H9 (cell line): ENCODE data around the gene DOCK10. TPM values are rescaled to one million over a fixed set of nuclear protein-coding genes. Genes with fewer than 3 reads are reported as not detected.

Experiments
- DNase-seq: peaks from one replicate; pipeline ENCODE4 v3.0.0-alpha.2; 2017
- H2AFZ ChIP-seq: one replicate; pipeline ENCODE4 v1.6.1; 2013; ENCODE audit warnings: mild to moderate bottlenecking, low read length, control low read depth, moderate library complexity
- H2AK5ac ChIP-seq: 2 replicates; pipeline ENCODE4 v1.6.1; 2013; ENCODE audit warnings: low read length, control low read depth, mixed read lengths; ENCODE audit not compliant: insufficient read length
- H2BK120ac ChIP-seq: one replicate; pipeline ENCODE4 v1.6.1; 2013; ENCODE audit warnings: low read depth, mild to moderate bottlenecking, low read length, control low read depth, inconsistent platforms; ENCODE audit not compliant: poor library complexity, severe bottlenecking
- H2BK12ac ChIP-seq: 2 replicates; pipeline ENCODE4 v1.6.1; 2013; ENCODE audit warnings: low read length, control low read depth, mixed read lengths, low read depth; ENCODE audit not compliant: insufficient read length
- H2BK15ac ChIP-seq: 2 replicates; pipeline ENCODE4 v1.6.1; 2013; ENCODE audit warnings: low read depth, low read length, control low read depth
- H2BK20ac ChIP-seq: one replicate; pipeline ENCODE4 v1.6.1; 2013; ENCODE audit warnings: low read depth, mild to moderate bottlenecking, low read length, control low read depth, inconsistent platforms; ENCODE audit not compliant: poor library complexity, severe bottlenecking
- H2BK5ac ChIP-seq: 2 replicates; pipeline ENCODE4 v1.6.1; 2013; ENCODE audit warnings: low read length, control low read depth, mixed read lengths; ENCODE audit not compliant: insufficient read length
- H3K14ac ChIP-seq: 2 replicates; pipeline ENCODE4 v1.6.1; 2013; ENCODE audit warnings: low read length, control low read depth; ENCODE audit not compliant: insufficient read depth
- H3K18ac ChIP-seq: 2 replicates; pipeline ENCODE4 v1.6.1; 2013; ENCODE audit warnings: low read depth, mild to moderate bottlenecking, mixed read lengths, low read length, control low read depth; ENCODE audit not compliant: insufficient read length
- H3K23ac ChIP-seq: 2 replicates; pipeline ENCODE4 v1.6.1; 2013; ENCODE audit warnings: low read length, control low read depth, mixed read lengths, low read depth; ENCODE audit not compliant: insufficient read length
- H3K23me2 ChIP-seq: 2 replicates; pipeline ENCODE4 v1.6.1; 2013; ENCODE audit warnings: low read depth, mild to moderate bottlenecking, mixed read lengths, low read length, control low read depth; ENCODE audit not compliant: insufficient read length, poor library complexity, severe bottlenecking
- H3K27ac ChIP-seq: 2 replicates; pipeline ENCODE4 v1.5.1; 2013; ENCODE audit warnings: low read length, control low read depth, mixed read lengths, low read depth; ENCODE audit not compliant: insufficient read length
- H3K27me3 ChIP-seq: 2 replicates; pipeline ENCODE4 v1.6.1; 2013; ENCODE audit warnings: low read length, control low read depth, inconsistent platforms; ENCODE audit not compliant: insufficient read depth
- H3K4ac ChIP-seq: 2 replicates; pipeline ENCODE4 v1.6.1; 2013; ENCODE audit warnings: low read depth, mild to moderate bottlenecking, control low read depth, inconsistent platforms, low read length, moderate library complexity
- H3K4me1 ChIP-seq: 2 replicates; pipeline ENCODE4 v1.6.1; 2013; ENCODE audit warnings: low read length, control low read depth, inconsistent platforms; ENCODE audit not compliant: insufficient read depth
- H3K4me2 ChIP-seq: 2 replicates; pipeline ENCODE4 v1.6.1; 2013; ENCODE audit warnings: low read length, control low read depth, mixed read lengths; ENCODE audit not compliant: insufficient read length, insufficient read depth
- H3K56ac ChIP-seq: 2 replicates; pipeline ENCODE4 v1.6.1; 2013; ENCODE audit warnings: low read depth, mild to moderate bottlenecking, mixed read lengths, low read length, control low read depth; ENCODE audit not compliant: insufficient read length
- H3K79me1 ChIP-seq: 2 replicates; pipeline ENCODE4 v1.6.1; 2013; ENCODE audit warnings: low read depth, mild to moderate bottlenecking, moderate library complexity, low read length, control low read depth, inconsistent platforms; ENCODE audit not compliant: insufficient read depth, poor library complexity, severe bottlenecking
- H3K79me2 ChIP-seq: 2 replicates; pipeline ENCODE4 v1.6.1; 2013; ENCODE audit warnings: low read length, control low read depth, inconsistent platforms; ENCODE audit not compliant: insufficient read depth
- H3K9ac ChIP-seq: 2 replicates; pipeline ENCODE4 v1.6.1; 2013; ENCODE audit warnings: low read length, control low read depth, mixed read lengths; ENCODE audit not compliant: insufficient read length; ENCODE audit errors: extremely low read depth
- H3K9me3 ChIP-seq: one replicate; pipeline ENCODE4 v1.6.1; 2013; ENCODE audit warnings: low read depth, low read length, inconsistent platforms; ENCODE audit not compliant: control insufficient read depth
- H3T11ph ChIP-seq: one replicate; pipeline ENCODE4 v1.6.1; 2013; ENCODE audit warnings: mild to moderate bottlenecking, low read length, control low read depth, inconsistent platforms
- H4K20me1 ChIP-seq: one replicate; pipeline ENCODE4 v1.6.1; 2013; ENCODE audit not compliant: control insufficient read depth, insufficient read length, insufficient read depth
- H4K5ac ChIP-seq: 2 replicates; pipeline ENCODE4 v1.6.1; 2013; ENCODE audit warnings: low read depth, mild to moderate bottlenecking, mixed read lengths, low read length, control low read depth; ENCODE audit not compliant: insufficient read length
- H4K8ac ChIP-seq: replicated peaks from 2 replicates; pipeline ENCODE4 v1.6.1; 2013; ENCODE audit warnings: low read length, control low read depth, mixed read lengths, low read depth; ENCODE audit not compliant: insufficient read length
- H4K91ac ChIP-seq: 2 replicates; pipeline ENCODE4 v1.6.1; 2013; ENCODE audit warnings: low read depth, mild to moderate bottlenecking, moderate library complexity, mixed read lengths, low read length, control low read depth; ENCODE audit not compliant: insufficient read length
- H3K27ac Mint-ChIP-seq, 3 experiments: 2 replicates in 2 of 3; 3 replicates in 1 of 3; pipeline ENCODE4 v1.8.0; 2020 to 2021; ENCODE audit warnings: mixed read lengths in 3 of 3, mild to moderate bottlenecking in 1 of 3, moderate library complexity in 1 of 3
- H3K27me3 Mint-ChIP-seq: 2 replicates; pipeline ENCODE4 v1.8.0; 2021; ENCODE audit warnings: low read depth, mild to moderate bottlenecking, moderate library complexity, mixed read lengths
- H3K36me3 Mint-ChIP-seq, 3 experiments: 2 replicates in 2 of 3; 3 replicates in 1 of 3; pipeline ENCODE4 v1.8.0; 2020 to 2021; ENCODE audit warnings: low read depth in 3 of 3, mixed read lengths in 3 of 3; ENCODE audit not compliant: insufficient read depth in 1 of 3
- H3K4me1 Mint-ChIP-seq, 2 experiments: 2 replicates each; pipeline ENCODE4 v1.8.0; 2020; ENCODE audit warnings: mixed read lengths in 2 of 2
- H3K4me3 Mint-ChIP-seq, 2 experiments: 2 replicates in 1 of 2; 3 replicates in 1 of 2; pipeline ENCODE4 v1.8.0; 2020 to 2021; ENCODE audit warnings: mild to moderate bottlenecking in 2 of 2, mixed read lengths in 2 of 2, moderate library complexity in 1 of 2
- H3K9me3 Mint-ChIP-seq, 2 experiments: 2 replicates in 1 of 2; 3 replicates in 1 of 2; pipeline ENCODE4 v1.8.0; 2020; ENCODE audit warnings: mild to moderate bottlenecking in 2 of 2, mixed read lengths in 2 of 2, moderate library complexity in 1 of 2
- CTCF ChIP-seq: fragments of 200-600 bp; sonication (generic); conservative IDR thresholded peaks from 3 replicates; pipeline ENCODE4 v1.8.0; 2021; ENCODE audit warnings: antibody characterized with exemption, mild to moderate bottlenecking
- WGBS: extraction: QIAGEN DNeasy Blood & Tissue Kit; methylation state at CpG from one replicate; pipeline ENCODE4 v1.1.7; 2013; ENCODE audit warnings: missing lambda C conversion rate, low lambda C conversion rate, mixed read lengths; ENCODE audit not compliant: insufficient read length; ENCODE audit errors: extremely low coverage; 5-methylcytosine and 5-hydroxymethylcytosine counted together
- total RNA-seq: library from RNA; stranded (reverse); gene quantifications from 2 replicates; pipeline ENCODE4 v1.2.1, GENCODE V29; 2021

Gene DOCK10
- total RNA-seq, 1 experiment from 2014 or later: 0.79 TPM

GRCh38 chr2:224927011-224927410, 115.3 kb downstream of the DOCK10 start:
- Histone ChIP-seq H3K23ac (no peak overlapping the region), H3K56ac (no peak overlapping the region), H4K5ac (no peak overlapping the region), H3K4me2 (no peak overlapping the region), H2BK12ac (no peak overlapping the region), H2BK20ac (no peak overlapping the region), H4K20me1 (no peaks in the 10 kb centered on the region), H3K27me3 (no peaks in the 10 kb centered on the region), H3K27ac (no peak overlapping the region), H3K79me2 (no peaks in the 10 kb centered on the region), H3K4ac (no peak overlapping the region), H3K9me3 (no peaks in the 10 kb centered on the region), H2BK15ac (no peak overlapping the region), H2BK120ac (no peak overlapping the region), H3K79me1 (no peaks in the 10 kb centered on the region), H2AK5ac (no peak overlapping the region), H2BK5ac (no peak overlapping the region), H3K18ac (no peak overlapping the region), H3K9ac (no peak overlapping the region), H3K23me2 (no peaks in the 10 kb centered on the region), H3K14ac (no peak overlapping the region), H4K8ac (no peak overlapping the region), H2AFZ (no peak overlapping the region), H3K4me1 (no peaks in the 10 kb centered on the region), H4K91ac (no peak overlapping the region), H3T11ph (no peak overlapping the region)
- no peak for TF ChIP-seq CTCF
- Mint-ChIP-seq H3K36me3 (no peaks in the 10 kb centered on the region), H3K4me1 (0 out of 4 replicates have a peak, but pooled peaks cover 0 to 2% of the 10 kb centered on the region in 2 experiments), H3K27ac (no peak overlapping the region), H3K9me3 (no peaks in the 10 kb centered on the region), H3K4me3 (no peak overlapping the region; a peak in 1 of 5 replicates), H3K27me3 (no peaks in the 10 kb centered on the region)
- no peak for DNase-seq
- WGBS: no CpG with 5 or more reads among the region's 2 CpGs
